Mesangial cell (primary cell): ENCODE data around the gene NGEF. TPM values are rescaled to one million over a fixed set of nuclear protein-coding genes. Genes with fewer than 3 reads are reported as not detected.

ENCODE experiments used
- total RNA-seq: library from RNA; depleted of rRNA; stranded (reverse); fragments of >200 nt; gene quantifications from 2 replicates; pipeline ENCODE4 v1.2.3, GENCODE V29; 2015

Gene NGEF, protein sequence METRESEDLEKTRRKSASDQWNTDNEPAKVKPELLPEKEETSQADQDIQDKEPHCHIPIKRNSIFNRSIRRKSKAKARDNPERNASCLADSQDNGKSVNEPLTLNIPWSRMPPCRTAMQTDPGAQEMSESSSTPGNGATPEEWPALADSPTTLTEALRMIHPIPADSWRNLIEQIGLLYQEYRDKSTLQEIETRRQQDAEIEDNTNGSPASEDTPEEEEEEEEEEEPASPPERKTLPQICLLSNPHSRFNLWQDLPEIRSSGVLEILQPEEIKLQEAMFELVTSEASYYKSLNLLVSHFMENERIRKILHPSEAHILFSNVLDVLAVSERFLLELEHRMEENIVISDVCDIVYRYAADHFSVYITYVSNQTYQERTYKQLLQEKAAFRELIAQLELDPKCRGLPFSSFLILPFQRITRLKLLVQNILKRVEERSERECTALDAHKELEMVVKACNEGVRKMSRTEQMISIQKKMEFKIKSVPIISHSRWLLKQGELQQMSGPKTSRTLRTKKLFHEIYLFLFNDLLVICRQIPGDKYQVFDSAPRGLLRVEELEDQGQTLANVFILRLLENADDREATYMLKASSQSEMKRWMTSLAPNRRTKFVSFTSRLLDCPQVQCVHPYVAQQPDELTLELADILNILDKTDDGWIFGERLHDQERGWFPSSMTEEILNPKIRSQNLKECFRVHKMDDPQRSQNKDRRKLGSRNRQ
- total RNA-seq: 0.98 and 1.5 TPM in 2 replicates

DNA sequence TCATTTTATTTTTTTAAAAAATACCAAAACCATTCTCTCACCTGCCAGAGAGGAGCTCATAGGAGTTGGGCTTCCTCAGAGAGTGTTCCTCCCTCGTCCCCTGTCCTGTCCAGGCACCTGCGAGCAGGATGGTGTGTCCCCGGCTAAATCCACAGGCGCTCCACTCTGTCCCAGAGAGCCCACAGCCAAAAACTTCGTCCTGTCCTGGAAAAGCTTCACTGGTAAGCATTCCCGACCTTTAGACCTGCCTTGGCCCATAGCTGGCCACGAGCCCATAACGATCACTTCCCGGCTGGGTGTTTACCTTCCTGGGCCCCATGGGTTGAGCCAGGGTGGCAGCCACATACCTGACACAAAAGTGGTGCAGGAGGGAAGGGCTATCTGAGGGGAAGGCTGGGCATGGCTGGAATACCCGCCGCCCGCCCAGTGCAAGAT is at the start of gene NGEF:
Gene NGEF (minus strand): TSS at position 230 of the 435 bp plus-strand sequence. CDS start 38,366 bp downstream, outside the sequence.

DNA sequence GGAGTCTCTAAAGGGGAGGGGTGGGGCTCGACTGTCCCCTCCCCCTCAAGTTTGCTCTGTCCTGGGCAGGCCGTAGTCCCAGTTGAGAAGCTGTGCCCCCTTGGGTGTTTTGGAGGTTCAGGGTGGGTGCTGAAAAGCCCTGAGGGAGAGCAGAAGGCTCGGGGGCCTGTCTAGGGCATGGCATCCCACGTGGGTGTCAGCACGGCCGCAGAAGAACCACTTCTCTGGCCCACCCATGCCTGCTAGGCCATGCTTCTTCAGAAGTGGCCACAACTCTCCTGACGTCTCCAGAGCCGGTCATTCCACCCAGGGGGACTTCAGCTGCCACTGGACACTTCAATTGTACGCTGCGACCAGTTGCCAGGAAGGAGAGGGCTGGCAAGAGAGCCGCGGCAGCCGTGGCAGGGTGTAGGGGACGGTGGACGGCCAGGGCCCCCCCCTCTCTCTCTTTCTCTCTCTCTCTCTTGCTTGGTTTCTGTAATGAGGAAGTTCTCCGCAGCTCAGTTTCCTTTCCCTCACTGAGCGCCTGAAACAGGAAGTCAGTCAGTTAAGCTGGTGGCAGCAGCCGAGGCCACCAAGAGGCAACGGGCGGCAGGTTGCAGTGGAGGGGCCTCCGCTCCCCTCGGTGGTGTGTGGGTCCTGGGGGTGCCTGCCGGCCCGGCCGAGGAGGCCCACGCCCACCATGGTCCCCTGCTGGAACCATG is 46.9 kb upstream of the NGEF start, which contains the start of gene INPP5D:
Gene INPP5D (plus strand): TSS at position 546 of the 704 bp plus-strand sequence. CDS start 137 bp downstream, at position 683.

DNA sequence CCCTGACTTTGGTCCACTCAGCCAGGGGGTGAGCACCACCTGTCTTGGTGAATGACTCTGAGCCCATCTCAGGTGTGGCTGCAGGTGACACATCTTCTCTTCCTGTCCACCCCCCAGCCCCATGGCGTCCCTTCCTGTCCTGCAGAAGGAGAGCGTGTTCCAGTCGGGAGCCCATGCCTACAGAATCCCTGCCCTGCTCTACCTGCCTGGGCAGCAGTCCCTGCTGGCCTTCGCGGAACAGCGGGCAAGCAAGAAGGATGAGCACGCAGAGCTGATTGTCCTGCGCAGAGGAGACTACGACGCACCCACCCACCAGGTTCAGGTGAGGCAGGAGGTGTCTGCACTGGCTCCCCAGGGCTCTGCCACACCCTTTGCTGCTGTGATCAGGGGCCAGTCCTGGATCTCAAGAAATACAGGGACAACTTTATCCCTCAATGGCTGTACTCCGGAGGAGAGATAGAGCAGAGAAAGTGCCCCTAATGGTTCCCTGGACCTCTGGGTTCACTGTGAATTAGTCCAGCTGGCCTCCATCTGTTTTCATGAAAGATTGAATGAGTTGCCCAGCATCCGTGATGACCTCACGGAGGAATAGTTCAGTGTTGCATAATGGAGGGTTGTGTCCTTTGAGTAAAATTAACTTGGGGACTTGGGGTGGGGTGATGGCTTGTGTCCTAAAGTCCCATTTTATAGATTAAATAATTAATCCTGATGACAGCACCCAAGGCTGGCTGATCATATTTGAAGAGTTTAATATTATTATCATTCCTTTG is 19.7 kb upstream of the NGEF start, which contains the start of gene NEU2:
Gene NEU2 (plus strand): TSS at position 122 of the 770 bp plus-strand sequence. CDS start 0 bp downstream, at position 122.

DNA sequence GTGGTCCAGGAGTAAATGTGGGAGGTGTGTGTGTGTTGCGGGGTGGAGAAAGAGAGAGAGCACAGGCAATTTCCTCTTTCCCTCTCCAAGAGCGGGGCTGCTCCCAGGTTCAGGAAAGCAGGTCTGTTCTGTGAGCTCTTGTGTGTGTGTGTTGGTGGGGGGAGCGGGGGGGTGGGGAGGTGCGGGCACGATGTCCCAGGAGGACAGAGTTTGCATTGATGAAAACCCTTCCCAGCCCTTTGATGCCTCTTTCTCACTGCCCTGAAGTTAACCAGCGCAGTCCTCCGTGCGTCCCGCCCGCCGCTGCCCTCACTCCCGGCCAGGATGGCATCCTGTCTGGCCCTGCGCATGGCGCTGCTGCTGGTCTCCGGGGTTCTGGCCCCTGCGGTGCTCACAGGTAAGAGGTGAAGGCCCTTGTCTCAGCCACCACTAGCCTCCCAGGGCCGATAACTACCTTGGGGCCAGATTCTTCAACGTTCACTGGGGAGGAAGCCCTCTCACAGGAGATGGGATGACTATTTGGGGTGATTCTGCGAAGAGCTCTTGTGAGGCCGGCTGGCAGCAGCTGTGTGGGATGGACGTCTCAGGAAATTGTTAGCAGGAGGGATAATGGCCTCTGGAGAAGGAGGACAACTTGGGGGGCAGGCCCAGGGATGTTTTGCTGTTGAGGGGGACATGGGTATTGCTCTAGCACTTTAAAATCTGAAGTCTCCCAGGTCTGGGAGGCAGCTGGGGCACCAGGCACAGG is 142.9 kb downstream of the NGEF start, which contains the start of gene SNORC:
Gene SNORC (plus strand): TSS at position 247 of the 748 bp plus-strand sequence. CDS start 78 bp downstream, at position 325.

Other genes with a start within 250 kb of the NGEF start
- 0.13 TPM in 1 of 2 replicates, not detected in the other for gene KCNJ13, start 236.7 kb downstream of the NGEF start, total RNA-seq
- gene SNORC, start 143.0 kb downstream of the NGEF start, total RNA-seq: 1.5 TPM in 1 of 2 replicates, not detected in the other
- gene NEU2, start 19.4 kb upstream of the NGEF start, total RNA-seq: not detected in 2 replicates
- 0.16 and 2.7 TPM in 2 replicates for gene INPP5D, start 47.1 kb upstream of the NGEF start, total RNA-seq
- 16.4 and 27.9 TPM in 2 replicates for gene ATG16L1, start 238.4 kb upstream of the NGEF start, total RNA-seq